H1 (cell line): ENCODE measurements around the gene PTCRA. TPM values are rescaled to one million over a fixed set of nuclear protein-coding genes. Genes with fewer than 3 reads are reported as not detected.

Source experiments
- ASH2L ChIP-seq: fragments of 200-600, 300-600 bp; sonication (generic); IDR thresholded peaks from one replicate; pipeline ENCODE4 v1.7.1; 2017; ENCODE audit warnings: low read length
- CHD2 ChIP-seq: IDR thresholded peaks from 2 replicates; pipeline ENCODE4 v1.6.1; 2012; ENCODE audit warnings: low read length, improper control_type of control experiment
- CTCF ChIP-seq, 3 experiments: IDR thresholded peaks; 1 replicate in 2 of 3; 2 replicates in 1 of 3; pipeline versions ENCODE4 v1.5.1 to v1.6.1; 2011; ENCODE audit warnings: low read length in 3 of 3, mild to moderate bottlenecking in 3 of 3, inconsistent platforms in 2 of 3, low read depth in 1 of 3, moderate library complexity in 1 of 3; ENCODE audit not compliant: insufficient read depth in 1 of 3; ENCODE audit errors: control extremely low read depth in 1 of 3
- HDAC2 ChIP-seq, 2 experiments: fragments of 300-600 bp in 1 of 2; sonication (generic) in 1 of 2; IDR thresholded peaks; 2 replicates each; pipeline ENCODE4 v1.6.1; 2011 to 2012; ENCODE audit warnings: low read depth in 2 of 2, low read length in 2 of 2, mild to moderate bottlenecking in 2 of 2, moderate library complexity in 2 of 2, borderline replicate concordance in 1 of 2, inconsistent platforms in 1 of 2
- KDM1A ChIP-seq: fragments of 200-600, 300-600 bp; sonication (generic); IDR thresholded peaks from 2 replicates; pipeline ENCODE4 v1.7.1; 2016; ENCODE audit warnings: mild to moderate bottlenecking, low read length, borderline replicate concordance
- PHF8 ChIP-seq: fragments of 200-600 bp; sonication (generic); conservative IDR thresholded peaks from 2 replicates; pipeline ENCODE4 v1.7.1; 2012; ENCODE audit warnings: low read depth, mild to moderate bottlenecking, inconsistent platforms, low read length, moderate library complexity
- POLR2A ChIP-seq, 2 experiments: IDR thresholded peaks; 1 replicate in 1 of 2; 2 replicates in 1 of 2; pipeline ENCODE4 v1.6.1; 2011; ENCODE audit warnings: low read depth in 2 of 2, low read length in 2 of 2, mild to moderate bottlenecking in 2 of 2; ENCODE audit errors: control extremely low read depth in 1 of 2
- POLR2AphosphoS5 ChIP-seq: IDR thresholded peaks from 2 replicates; pipeline ENCODE4 v1.6.1; 2011; ENCODE audit warnings: low read depth, low read length
- RAD21 ChIP-seq, 2 experiments: IDR thresholded peaks in 1 of 2; conservative IDR thresholded peaks in 1 of 2; 2 replicates each; pipeline ENCODE4 v1.6.1; 2011; ENCODE audit warnings: low read depth in 2 of 2, low read length in 2 of 2, improper control_type of control experiment in 1 of 2, inconsistent platforms in 1 of 2, mild to moderate bottlenecking in 1 of 2, moderate library complexity in 1 of 2
- RBBP5 ChIP-seq: IDR thresholded peaks from 2 replicates; pipeline ENCODE4 v1.7.1; 2012; ENCODE audit warnings: low read depth, mild to moderate bottlenecking, inconsistent platforms, low read length, moderate library complexity, borderline replicate concordance
- RFX5 ChIP-seq: IDR thresholded peaks from 2 replicates; pipeline ENCODE4 v1.6.1; 2011; ENCODE audit warnings: low read depth, low read length, improper control_type of control experiment, borderline replicate concordance
- SAP30 ChIP-seq: fragments of 300-600 bp; sonication (generic); IDR thresholded peaks from 2 replicates; pipeline ENCODE4 v1.7.1; 2012; ENCODE audit warnings: low read length, moderate library complexity, mild to moderate bottlenecking, inconsistent platforms; ENCODE audit not compliant: insufficient read depth, insufficient replicate concordance
- SP4 ChIP-seq: IDR thresholded peaks from 2 replicates; pipeline ENCODE4 v1.6.1; 2012; ENCODE audit warnings: low read length, inconsistent platforms
- SRF ChIP-seq: IDR thresholded peaks from 2 replicates; pipeline ENCODE4 v1.6.1; 2011; ENCODE audit warnings: mild to moderate bottlenecking, low read depth, low read length, moderate library complexity
- TEAD4 ChIP-seq: IDR thresholded peaks from 2 replicates; pipeline ENCODE4 v1.6.1; 2012; ENCODE audit warnings: low read depth, low read length, inconsistent platforms, mixed read lengths
- polyA plus RNA-seq, 7 experiments: library from polyadenylated mRNA; depleted of rRNA in 3 of 7; stranded (reverse) in 5 of 7; unstranded in 2 of 7; fragments of >200 nt in 5 of 7; fragments of 200-250 nt in 2 of 7; gene quantifications; 1 replicate in 5 of 7; 2 replicates in 1 of 7; 4 replicates in 1 of 7; pipeline versions ENCODE4 v1.2.1 to v1.2.3, GENCODE V29; 2011 to 2013; ENCODE audit warnings: missing spikeins in 2 of 7, mixed read lengths in 2 of 7
- total RNA-seq: library from RNA; stranded (reverse); fragmentation: NEBNext Ultra II Directional; extraction: Animal tissue kit (Norgen Biotek cat#: 25700); gene quantifications from 2 replicates; pipeline ENCODE4 v1.2.1, GENCODE V29; 2021
- TF ChIP-seq, protein P1 (sequence below): IDR thresholded peaks from 2 replicates; pipeline ENCODE4 v1.6.1; 2012; ENCODE audit warnings: inconsistent platforms

Gene PTCRA
- total and polyA plus RNA-seq, 2 of the 8 experiments (the other 6 are each of a cell fraction or from before 2014, with no cell fraction given): not detected

DNA sequence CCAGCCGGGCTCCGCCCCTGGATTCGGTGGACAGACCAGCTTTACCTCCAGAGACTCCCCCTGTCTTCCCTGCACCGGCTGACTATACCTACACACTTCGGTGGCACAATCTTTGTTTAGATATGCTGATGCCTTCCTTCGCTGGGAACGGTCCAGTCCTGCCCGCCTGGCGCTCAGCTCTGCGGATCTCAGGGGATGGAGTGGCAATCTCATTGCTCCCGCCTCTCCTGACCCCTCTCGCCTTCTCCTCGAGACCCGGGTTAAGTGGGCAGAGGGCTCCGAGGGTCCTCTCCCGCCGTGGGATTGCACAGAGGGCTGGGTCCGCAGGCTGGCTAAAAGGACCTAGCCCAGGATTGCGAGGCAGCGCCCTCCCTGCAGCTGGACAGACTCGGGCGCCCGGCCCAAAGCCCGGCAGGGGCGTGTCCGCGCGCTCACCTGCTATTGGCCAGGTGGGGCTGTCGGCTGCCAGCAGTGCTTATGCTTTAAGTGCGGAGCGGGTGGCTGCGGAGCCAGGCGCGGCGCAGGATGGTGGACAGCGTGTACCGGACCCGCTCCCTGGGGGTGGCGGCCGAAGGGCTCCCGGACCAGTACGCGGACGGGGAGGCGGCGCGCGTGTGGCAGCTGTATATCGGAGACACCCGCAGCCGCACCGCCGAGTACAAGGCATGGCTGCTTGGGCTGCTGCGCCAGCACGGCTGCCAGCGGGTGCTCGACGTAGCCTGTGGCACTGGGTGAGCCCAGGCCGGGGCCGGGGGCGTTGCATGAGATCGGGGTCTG, 44.6 kb downstream of the PTCRA start, which contains the start of gene GNMT (continued):
- TF ChIP-seq HDAC2 (IDR thresholded peaks at IDR 0.05; ENCODE audit: borderline replicate concordance in 1 of 2, low read depth in 2 of 2, low read length in 2 of 2): no peak
- TF ChIP-seq, protein P1, sequence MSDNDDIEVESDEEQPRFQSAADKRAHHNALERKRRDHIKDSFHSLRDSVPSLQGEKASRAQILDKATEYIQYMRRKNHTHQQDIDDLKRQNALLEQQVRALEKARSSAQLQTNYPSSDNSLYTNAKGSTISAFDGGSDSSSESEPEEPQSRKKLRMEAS: 0 out of 2 replicates have a peak, but pooled peaks have one; percentile 16
- TF ChIP-seq SRF: no peak
- TF ChIP-seq RFX5: no peak
- no peak for TF ChIP-seq CTCF (IDR thresholded peaks at IDR 0.05; ENCODE audit: control extremely low read depth in 1 of 3, insufficient read depth in 1 of 3, low read depth in 1 of 3, low read length in 3 of 3)
- TF ChIP-seq POLR2AphosphoS5: no peak
- TF ChIP-seq RAD21 (IDR thresholded peaks at IDR 0.05 in 1 of 2, conservative IDR thresholded peaks at IDR 0.05 in 1 of 2; ENCODE audit: low read depth in 2 of 2, low read length in 2 of 2): no peak; a peak in 1 of 4 replicates
- no peak for TF ChIP-seq KDM1A
- TF ChIP-seq PHF8: peak; percentile 14; the same call in 1 of the 2 replicates
- TF ChIP-seq SP4: no peak
- TF ChIP-seq TEAD4: no peak
- TF ChIP-seq SAP30: no peak
- no peak for TF ChIP-seq ASH2L
- TF ChIP-seq RBBP5: peak; percentile 75
- TF ChIP-seq CHD2: no peak
- TF ChIP-seq POLR2A (IDR thresholded peaks at IDR 0.05; ENCODE audit: control extremely low read depth in 1 of 2, low read depth in 2 of 2, low read length in 2 of 2): no peak
